ENCODE results near the gene SNX32.
A peak's percentile ranks its signal among the peaks of the same experiment; 100 is the strongest.

Gene SNX32

DNA sequence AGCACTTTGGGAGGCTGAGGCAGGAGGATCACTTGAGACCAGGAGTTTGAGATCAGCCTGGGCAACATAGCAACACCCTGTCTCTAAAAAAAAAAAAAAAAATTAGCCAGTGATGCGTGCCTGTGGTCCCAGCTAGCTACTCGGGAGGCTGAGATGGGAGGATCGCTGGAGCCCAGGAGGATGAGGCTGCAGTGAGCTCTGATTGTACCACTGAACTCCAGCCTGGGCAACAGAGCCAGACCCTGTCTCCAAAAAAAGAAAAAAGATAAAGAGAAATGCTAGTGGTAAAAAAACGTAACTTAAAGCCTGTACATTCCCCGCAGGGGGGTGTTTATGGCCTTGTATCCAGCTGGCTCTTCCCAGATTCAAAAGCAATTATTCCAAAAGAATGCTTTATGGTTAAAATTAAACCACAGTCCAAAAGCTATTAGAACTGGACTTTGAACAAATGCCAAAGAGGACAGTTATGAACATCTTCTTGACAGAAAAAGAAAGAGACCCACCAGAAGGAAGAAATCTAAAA lies 16.4 kb upstream of the SNX32 start:
- Histone ChIP-seq H3K36me3 (ENCODE audit: control insufficient read depth, insufficient read depth, low read length) (no peaks in the 10 kb centered on the region), H3K27me3 (ENCODE audit: control insufficient read depth, insufficient read depth, low read length) (no peaks in the 10 kb centered on the region), H3K4me3 (ENCODE audit: low read depth, low read length) (peak overlapping the region; percentile 61), H3K27ac (no peak overlapping the region), H3K79me2 (no peaks in the 10 kb centered on the region), H3K9ac (no peak overlapping the region), H2AFZ (peak overlapping the region; percentile 62), H3K4me1 (peaks cover 5% of the 10 kb centered on the region), H3K9me3 (ENCODE audit: control insufficient read depth, low read length) (no peaks in the 10 kb centered on the region), H3K4me2 (ENCODE audit: low read length) (peak overlapping the region; percentile 69)
- TF ChIP-seq, protein P1, sequence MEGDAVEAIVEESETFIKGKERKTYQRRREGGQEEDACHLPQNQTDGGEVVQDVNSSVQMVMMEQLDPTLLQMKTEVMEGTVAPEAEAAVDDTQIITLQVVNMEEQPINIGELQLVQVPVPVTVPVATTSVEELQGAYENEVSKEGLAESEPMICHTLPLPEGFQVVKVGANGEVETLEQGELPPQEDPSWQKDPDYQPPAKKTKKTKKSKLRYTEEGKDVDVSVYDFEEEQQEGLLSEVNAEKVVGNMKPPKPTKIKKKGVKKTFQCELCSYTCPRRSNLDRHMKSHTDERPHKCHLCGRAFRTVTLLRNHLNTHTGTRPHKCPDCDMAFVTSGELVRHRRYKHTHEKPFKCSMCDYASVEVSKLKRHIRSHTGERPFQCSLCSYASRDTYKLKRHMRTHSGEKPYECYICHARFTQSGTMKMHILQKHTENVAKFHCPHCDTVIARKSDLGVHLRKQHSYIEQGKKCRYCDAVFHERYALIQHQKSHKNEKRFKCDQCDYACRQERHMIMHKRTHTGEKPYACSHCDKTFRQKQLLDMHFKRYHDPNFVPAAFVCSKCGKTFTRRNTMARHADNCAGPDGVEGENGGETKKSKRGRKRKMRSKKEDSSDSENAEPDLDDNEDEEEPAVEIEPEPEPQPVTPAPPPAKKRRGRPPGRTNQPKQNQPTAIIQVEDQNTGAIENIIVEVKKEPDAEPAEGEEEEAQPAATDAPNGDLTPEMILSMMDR (IDR thresholded peaks at IDR 0.05), result no peak

DNA sequence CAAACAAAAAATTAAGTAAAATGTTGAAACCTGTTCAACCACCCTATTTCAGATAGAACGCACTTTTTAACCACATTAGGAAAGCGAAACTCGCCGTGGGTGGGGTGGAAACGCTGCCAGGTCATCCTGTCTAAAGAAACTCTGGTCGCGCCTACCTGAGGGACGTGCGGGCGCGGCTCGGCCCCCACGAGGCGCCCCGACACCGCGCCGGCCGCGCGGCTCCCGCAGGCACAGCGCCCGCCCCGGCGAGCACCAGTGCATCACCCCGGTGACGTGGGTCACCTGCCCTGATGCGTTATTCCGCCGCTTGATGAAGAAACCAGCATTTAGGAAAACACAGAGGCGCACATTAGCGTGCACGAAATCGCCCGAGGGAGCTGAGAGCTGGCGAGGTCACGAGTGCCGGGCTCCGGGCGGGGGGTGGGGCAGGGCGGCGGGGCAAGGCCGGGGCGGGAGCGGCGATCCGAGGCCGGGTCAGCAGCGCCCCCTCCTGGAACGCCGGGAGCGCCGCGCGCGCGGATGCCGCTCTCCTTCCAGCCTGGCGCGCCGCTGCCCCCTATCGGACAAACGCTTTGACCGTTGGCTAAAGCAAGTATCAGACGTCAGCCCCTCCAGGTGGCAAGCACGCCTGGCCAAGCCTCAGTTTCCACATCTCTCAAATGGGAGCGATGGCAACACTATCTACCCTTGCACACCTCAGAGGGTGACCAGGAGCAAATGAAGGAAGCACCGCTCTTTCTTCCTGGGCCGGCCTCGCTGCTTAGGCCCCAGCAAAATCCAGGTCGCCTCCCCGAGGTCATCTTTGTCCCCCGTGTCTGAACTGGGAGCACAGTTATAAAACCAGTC lies 15.7 kb upstream of the SNX32 start:
- Histone ChIP-seq H3K79me2 (no peaks in the 10 kb centered on the region), H2AFZ (peak overlapping the region; percentile 62), H3K4me3 (ENCODE audit: low read depth, low read length) (peak overlapping the region; percentile 61), H3K27ac (no peak overlapping the region), H3K4me2 (ENCODE audit: low read length) (peak overlapping the region; percentile 69), H3K9me3 (ENCODE audit: control insufficient read depth, low read length) (no peaks in the 10 kb centered on the region), H3K4me1 (peaks cover 5% of the 10 kb centered on the region), H3K36me3 (ENCODE audit: control insufficient read depth, insufficient read depth, low read length) (no peaks in the 10 kb centered on the region), H3K9ac (no peak overlapping the region), H3K27me3 (ENCODE audit: control insufficient read depth, insufficient read depth, low read length) (no peaks in the 10 kb centered on the region)
- TF ChIP-seq, protein P1 (IDR thresholded peaks at IDR 0.05), result peak; percentile 87

DNA sequence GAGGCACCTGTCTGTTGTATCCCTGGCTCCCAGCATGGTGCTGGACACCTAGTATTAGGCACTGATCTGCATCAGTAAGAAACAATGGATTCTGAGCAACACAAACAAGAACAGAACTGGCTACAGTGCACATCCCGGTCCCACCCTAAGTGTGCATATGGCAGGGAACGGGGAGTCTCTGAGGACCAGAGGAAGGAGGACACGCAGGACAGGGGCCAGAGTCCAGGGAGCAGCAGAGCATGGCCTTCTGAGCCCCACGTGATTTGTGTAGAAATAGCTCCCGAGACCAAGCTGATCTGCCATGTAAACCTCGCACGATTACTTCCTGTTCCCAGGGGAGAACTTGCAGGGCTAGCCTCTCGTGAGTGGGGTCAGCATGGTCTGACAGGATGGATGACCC lies 12.7 kb upstream of the SNX32 start:
- Histone ChIP-seq H3K36me3 (ENCODE audit: control insufficient read depth, insufficient read depth, low read length) (no peaks in the 10 kb centered on the region), H3K27me3 (ENCODE audit: control insufficient read depth, insufficient read depth, low read length) (no peaks in the 10 kb centered on the region), H3K4me3 (ENCODE audit: low read depth, low read length) (no peak overlapping the region), H2AFZ (no peak overlapping the region), H3K79me2 (no peaks in the 10 kb centered on the region), H3K4me1 (peaks cover 5% of the 10 kb centered on the region), H3K9ac (no peak overlapping the region), H3K27ac (no peak overlapping the region), H3K9me3 (ENCODE audit: control insufficient read depth, low read length) (no peaks in the 10 kb centered on the region), H3K4me2 (ENCODE audit: low read length) (no peak overlapping the region)
- TF ChIP-seq, protein P1 (IDR thresholded peaks at IDR 0.05), result no peak

DNA sequence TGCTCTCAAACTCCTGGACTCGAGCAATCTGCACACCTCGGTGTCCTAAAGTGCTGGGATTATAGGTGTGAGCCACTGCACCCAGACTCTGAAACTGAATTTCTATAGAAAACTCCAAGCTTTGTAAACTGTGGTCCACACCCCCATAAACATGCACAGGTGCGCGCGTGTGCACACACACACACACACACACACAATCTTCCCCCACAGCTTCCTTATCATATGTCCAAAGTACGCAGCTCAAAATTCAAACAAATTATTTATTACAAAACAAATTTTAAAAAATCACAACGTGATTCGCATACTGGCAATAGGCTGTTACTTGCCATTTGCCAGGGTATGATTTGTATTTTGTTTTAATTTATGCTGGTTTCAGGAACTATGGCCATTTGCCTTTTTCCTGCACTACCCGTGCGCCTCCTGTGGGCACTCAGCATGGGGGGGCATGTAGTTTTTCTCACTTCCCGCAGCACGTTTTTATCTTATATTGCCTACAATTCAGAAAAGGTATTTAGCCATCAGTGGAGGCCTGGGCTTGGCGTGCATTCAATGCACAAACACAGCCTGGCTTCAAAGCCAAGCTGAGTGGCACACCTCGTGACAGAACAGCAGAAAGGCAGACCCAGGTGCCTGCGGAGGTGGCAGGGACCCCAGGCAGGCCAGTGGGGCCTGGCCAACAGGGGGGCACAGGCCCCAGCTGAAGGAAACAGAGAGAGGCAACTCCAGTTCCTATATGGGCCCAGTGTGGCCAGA lies 10.8 kb upstream of the SNX32 start:
- H3K36me3 ChIP-seq (ENCODE audit: control insufficient read depth, insufficient read depth, low read length), result no peaks in the 10 kb centered on the region
- no peaks in the 10 kb centered on the region for H3K27me3 ChIP-seq (ENCODE audit: control insufficient read depth, insufficient read depth, low read length)
- TF ChIP-seq, protein P1 (IDR thresholded peaks at IDR 0.05), result no peak
- H3K9me3 ChIP-seq (ENCODE audit: control insufficient read depth, low read length), result no peaks in the 10 kb centered on the region
- H3K4me3 ChIP-seq (ENCODE audit: low read depth, low read length), result no peak overlapping the region
- H3K9ac ChIP-seq, result no peak overlapping the region
- H3K27ac ChIP-seq, result no peak overlapping the region
- H3K79me2 ChIP-seq, result no peaks in the 10 kb centered on the region
- no peak overlapping the region for H2AFZ ChIP-seq
- no peak overlapping the region for H3K4me2 ChIP-seq (ENCODE audit: low read length)
- H3K4me1 ChIP-seq, result no peaks in the 10 kb centered on the region
